Measurements from ENCODE around the gene EGFL7. TPM values are rescaled to one million over a fixed set of nuclear protein-coding genes. Genes with fewer than 3 reads are reported as not detected.

EGFL7 gene
- total and polyA plus RNA-seq, 2 of the 8 experiments (the other 6 are each of a cell fraction or from before 2014, with no cell fraction given) = 37.8 to 53.4 TPM

GRCh38 chr9:136667214-136667939 lies 4.7 kb downstream of the EGFL7 start:
- Histone ChIP-seq H3K4me1 (replicated peaks in 1 of 4; ENCODE audit: control insufficient read depth in 3 of 4, insufficient read depth in 4 of 4, low read length in 3 of 4) (peaks cover 0 to 4% (median 2%) of the 10 kb centered on the region in 4 experiments; a peak in 4 of 7 replicates), H2BK12ac (ENCODE audit: low read depth, low read length) (no peak overlapping the region), H4K8ac (ENCODE audit: extremely low read depth, insufficient read depth, low read length) (no peak overlapping the region; the same call in 1 of the 2 replicates), H3K27ac (ENCODE audit: low read depth, low read length) (no peak overlapping the region), H3K14ac (ENCODE audit: insufficient read length) (no peak overlapping the region), H3K79me1 (ENCODE audit: low read depth, low read length) (no peaks in the 10 kb centered on the region), H2AK5ac (ENCODE audit: low read depth, low read length) (no peak overlapping the region), H3K4me3 (ENCODE audit: extremely low read depth in 1 of 4, insufficient read depth in 2 of 4, low read depth in 3 of 4, low read length in 4 of 4) (no peak overlapping the region), H3K18ac (ENCODE audit: extremely low read depth, low read length) (no peak overlapping the region), H3K4ac (replicated peaks; ENCODE audit: insufficient read length, low read depth, low read length) (no peak overlapping the region), H3K9ac (replicated peaks in 1 of 4; ENCODE audit: extremely low read depth in 1 of 4, low read depth in 3 of 4, low read length in 3 of 4) (no peak overlapping the region), H3K27me3 (replicated peaks in 1 of 4; ENCODE audit: control insufficient read depth in 3 of 4, extremely low read depth in 1 of 4, insufficient read depth in 3 of 4, low read length in 3 of 4) (no peaks in the 10 kb centered on the region; a peak in 2 of 7 replicates), H4K20me1 (replicated peaks in 1 of 2; ENCODE audit: control insufficient read depth in 1 of 2, insufficient read depth in 2 of 2, low read length in 2 of 2) (peaks cover 0 to 9% of the 10 kb centered on the region in 2 experiments), H3K23ac (ENCODE audit: insufficient read length) (no peak overlapping the region), H4K91ac (replicated peaks; ENCODE audit: insufficient read length, low read length) (no peak overlapping the region), H4K5ac (ENCODE audit: insufficient read length, low read depth, low read length) (no peak overlapping the region), H2BK15ac (ENCODE audit: low read length) (no peak overlapping the region), H3K36me3 (ENCODE audit: control insufficient read depth in 2 of 4, insufficient read depth in 4 of 4, low read length in 3 of 4) (no peaks in the 10 kb centered on the region), H2BK5ac (ENCODE audit: low read depth, low read length) (no peak overlapping the region), H3K79me2 (ENCODE audit: control insufficient read depth in 1 of 2, insufficient read depth in 2 of 2, low read length in 2 of 2) (no peaks in the 10 kb centered on the region), H3K9me3 (ENCODE audit: insufficient read depth in 2 of 2, low read depth in 1 of 2, low read length in 1 of 2) (no peaks in the 10 kb centered on the region), H2BK120ac (replicated peaks; ENCODE audit: low read depth, low read length) (no peak overlapping the region), H3K56ac (replicated peaks; ENCODE audit: insufficient read length, low read depth, low read length) (no peak overlapping the region), H3K23me2 (ENCODE audit: low read depth, low read length) (no peaks in the 10 kb centered on the region; the same call in 1 of the 2 replicates), H3K4me2 (ENCODE audit: insufficient read depth in 1 of 2, low read depth in 2 of 2, low read length in 2 of 2) (no peak overlapping the region), H2BK20ac (ENCODE audit: low read length) (no peak overlapping the region), H2AFZ (ENCODE audit: low read length) (no peak overlapping the region)
- 90% methylated on average over 20 of the region's 21 CpGs; no CpG with 5 or more reads in 1 of the 2 experiments for WGBS, 2 experiments (ENCODE audit: extremely low coverage in 1 of 2, insufficient coverage in 1 of 2, insufficient read length in 1 of 2, insufficient replicate concordance in 2 of 2, low coverage in 1 of 2, low lambda C conversion rate in 2 of 2, missing lambda C conversion rate in 1 of 2)
- no peak for FAIRE-seq
- no peak for TF ChIP-seq CEBPB (IDR thresholded peaks at IDR 0.05; ENCODE audit: low read depth, low read length)
- no peak for TF ChIP-seq CHD1 (IDR thresholded peaks at IDR 0.05; ENCODE audit: low read depth, low read length)
- no peak for TF ChIP-seq KDM1A (IDR thresholded peaks at IDR 0.05; ENCODE audit: borderline replicate concordance, low read length)
- TF ChIP-seq JUN (IDR thresholded peaks at IDR 0.05; ENCODE audit: low read depth, low read length) = no peak
- TF ChIP-seq RXRA (IDR thresholded peaks at IDR 0.05; ENCODE audit: insufficient read depth, low read depth, low read length) = no peak
- TF ChIP-seq, protein P1, sequence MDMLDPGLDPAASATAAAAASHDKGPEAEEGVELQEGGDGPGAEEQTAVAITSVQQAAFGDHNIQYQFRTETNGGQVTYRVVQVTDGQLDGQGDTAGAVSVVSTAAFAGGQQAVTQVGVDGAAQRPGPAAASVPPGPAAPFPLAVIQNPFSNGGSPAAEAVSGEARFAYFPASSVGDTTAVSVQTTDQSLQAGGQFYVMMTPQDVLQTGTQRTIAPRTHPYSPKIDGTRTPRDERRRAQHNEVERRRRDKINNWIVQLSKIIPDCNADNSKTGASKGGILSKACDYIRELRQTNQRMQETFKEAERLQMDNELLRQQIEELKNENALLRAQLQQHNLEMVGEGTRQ (IDR thresholded peaks at IDR 0.05; ENCODE audit: low read length) = no peak
- CTCF ChIA-PET (ENCODE audit: partially characterized antibody) = interaction anchor here (0.9 to 2.4 kb wide), 8 partner anchors 8 to 225 kb away, joined by 3 to 11 read pairs (median 6); no protein-coding TSS in a partner anchor
- DNase-seq (ENCODE audit: low read depth in 1 of 2, low spot score in 2 of 2) = no peak
- POLR2A ChIA-PET (ENCODE audit: partially characterized antibody) = interaction anchor here (1.5 kb wide), 1 partner anchor 10 kb away, joined by 3 read pairs; no protein-coding TSS in a partner anchor
